ENCODE data around the gene CA9. TPM values are rescaled to one million over a fixed set of nuclear protein-coding genes. Genes with fewer than 3 reads are reported as not detected.
A peak's percentile ranks its signal among the peaks of the same experiment; 100 is the strongest.

The CA9 gene
- total and polyA plus RNA-seq, 8 donors = 0.26 to 1.8 (median 1.3) TPM; not detected in 1

DNA sequence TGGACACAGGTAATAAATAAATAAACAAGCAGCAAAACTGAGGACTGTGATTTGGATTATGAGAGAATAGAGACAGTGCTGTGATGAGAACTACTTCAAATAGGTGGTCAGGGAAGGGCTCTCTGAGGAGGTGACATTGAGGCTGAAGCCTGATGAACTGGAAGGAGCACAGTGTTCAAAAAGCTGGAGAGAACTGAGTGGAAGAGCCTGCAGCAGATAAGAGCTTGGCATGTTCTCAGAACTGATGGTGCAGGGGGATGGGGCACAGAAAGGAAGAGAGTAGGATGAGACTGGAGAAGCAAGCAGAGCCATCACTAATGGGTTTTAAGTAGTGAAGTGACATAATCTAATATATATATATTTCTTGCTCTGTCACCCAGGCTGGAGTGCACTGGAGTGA, 27.2 kb downstream of the CA9 start:
- Histone ChIP-seq H3K36me3 (peaks cover 0 to 100% of the 10 kb centered on the region in 2 donors), H3K4me3 (no peak overlapping the region), H3K9me3 (no peaks in the 10 kb centered on the region), H3K27me3 (no peaks in the 10 kb centered on the region), H3K4me1 (peaks cover 0 to 7% of the 10 kb centered on the region in 2 donors), H3K27ac (no peak overlapping the region)
- intact Hi-C loops (cut with DNase I) = no loop called here
- DNase-seq (no peak), ATAC-seq (no peak)
- TF ChIP-seq, protein P1, sequence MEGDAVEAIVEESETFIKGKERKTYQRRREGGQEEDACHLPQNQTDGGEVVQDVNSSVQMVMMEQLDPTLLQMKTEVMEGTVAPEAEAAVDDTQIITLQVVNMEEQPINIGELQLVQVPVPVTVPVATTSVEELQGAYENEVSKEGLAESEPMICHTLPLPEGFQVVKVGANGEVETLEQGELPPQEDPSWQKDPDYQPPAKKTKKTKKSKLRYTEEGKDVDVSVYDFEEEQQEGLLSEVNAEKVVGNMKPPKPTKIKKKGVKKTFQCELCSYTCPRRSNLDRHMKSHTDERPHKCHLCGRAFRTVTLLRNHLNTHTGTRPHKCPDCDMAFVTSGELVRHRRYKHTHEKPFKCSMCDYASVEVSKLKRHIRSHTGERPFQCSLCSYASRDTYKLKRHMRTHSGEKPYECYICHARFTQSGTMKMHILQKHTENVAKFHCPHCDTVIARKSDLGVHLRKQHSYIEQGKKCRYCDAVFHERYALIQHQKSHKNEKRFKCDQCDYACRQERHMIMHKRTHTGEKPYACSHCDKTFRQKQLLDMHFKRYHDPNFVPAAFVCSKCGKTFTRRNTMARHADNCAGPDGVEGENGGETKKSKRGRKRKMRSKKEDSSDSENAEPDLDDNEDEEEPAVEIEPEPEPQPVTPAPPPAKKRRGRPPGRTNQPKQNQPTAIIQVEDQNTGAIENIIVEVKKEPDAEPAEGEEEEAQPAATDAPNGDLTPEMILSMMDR (IDR thresholded peaks at IDR 0.05) = no peak

DNA sequence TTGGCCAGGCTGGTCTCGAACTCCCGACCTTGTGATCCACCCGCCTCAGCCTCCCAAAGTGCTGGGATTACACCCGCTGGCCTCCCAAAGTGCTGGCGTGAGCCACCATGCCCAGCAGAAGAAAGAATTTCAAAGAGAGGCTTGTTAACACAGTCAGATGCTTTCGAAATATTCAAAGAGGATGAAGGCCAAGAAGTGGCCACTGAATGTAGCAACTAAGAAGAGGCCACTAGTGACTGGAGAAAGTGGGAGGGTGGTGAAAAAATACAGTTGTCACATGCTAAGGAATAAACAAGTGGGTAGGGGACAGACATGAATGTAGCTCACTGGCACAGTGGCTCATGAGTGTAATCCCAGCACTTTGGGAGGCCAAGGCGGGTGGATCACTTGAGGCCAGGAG, 29.0 kb downstream of the CA9 start:
- TF ChIP-seq, protein P1 (IDR thresholded peaks at IDR 0.05) = no peak
- Histone ChIP-seq H3K27me3 (no peaks in the 10 kb centered on the region), H3K36me3 (peaks cover 0 to 100% of the 10 kb centered on the region in 2 donors), H3K27ac (peak overlapping the region in 1 of 2 donors; percentile 18), H3K9me3 (no peaks in the 10 kb centered on the region), H3K4me3 (no peak overlapping the region), H3K4me1 (peaks cover 0 to under 1% of the 10 kb centered on the region in 2 donors)
- DNase-seq = no peak
- intact Hi-C loops (cut with DNase I) = no loop called here
- ATAC-seq = no peak

DNA sequence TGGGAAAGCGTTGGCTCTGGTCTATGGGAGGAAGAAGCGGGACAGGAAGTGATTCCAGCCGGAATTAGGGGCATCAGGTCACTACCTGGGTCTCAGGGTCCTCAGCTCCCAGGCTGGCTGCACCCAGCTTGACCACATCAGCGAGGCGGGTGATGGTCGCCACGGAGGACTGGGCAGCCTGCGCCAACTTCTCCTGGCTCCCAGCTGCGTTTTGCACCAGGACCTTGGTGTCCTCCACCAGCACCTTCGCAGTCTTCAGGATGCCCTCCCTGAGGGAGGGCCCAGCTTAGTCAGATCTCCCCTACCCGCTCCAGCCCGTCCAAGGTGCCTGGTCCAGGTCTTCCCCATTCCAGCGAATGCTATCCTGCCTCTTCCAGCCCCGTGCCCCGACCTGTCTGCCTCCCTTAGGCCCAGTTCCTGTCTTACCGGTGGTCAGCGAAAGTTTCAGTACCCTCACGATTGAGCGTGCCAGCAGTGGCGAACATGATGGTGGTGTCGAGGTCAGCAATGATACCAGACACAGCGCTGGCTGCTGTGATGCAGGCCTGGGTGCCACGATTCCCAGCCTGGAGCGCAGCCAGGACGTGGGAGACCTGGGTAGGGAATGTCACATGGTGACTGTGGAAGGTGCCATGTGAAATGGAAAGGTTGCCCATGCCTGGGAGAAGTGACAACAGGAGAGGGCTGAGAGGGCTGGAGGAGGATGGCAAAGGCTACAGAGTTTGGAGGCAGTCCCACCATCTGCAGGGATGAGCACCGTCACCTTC, 30.4 kb downstream of the CA9 start:
- Histone ChIP-seq H3K36me3 (peaks cover 0 to 100% of the 10 kb centered on the region in 2 donors), H3K4me3 (no peak overlapping the region), H3K9me3 (no peaks in the 10 kb centered on the region), H3K27ac (no peak overlapping the region), H3K27me3 (no peaks in the 10 kb centered on the region), H3K4me1 (no peaks in the 10 kb centered on the region)
- ATAC-seq (no peak), DNase-seq (no peak)
- TF ChIP-seq, protein P1 (IDR thresholded peaks at IDR 0.05) = no peak
- intact Hi-C loops (cut with DNase I) = no loop called here

DNA sequence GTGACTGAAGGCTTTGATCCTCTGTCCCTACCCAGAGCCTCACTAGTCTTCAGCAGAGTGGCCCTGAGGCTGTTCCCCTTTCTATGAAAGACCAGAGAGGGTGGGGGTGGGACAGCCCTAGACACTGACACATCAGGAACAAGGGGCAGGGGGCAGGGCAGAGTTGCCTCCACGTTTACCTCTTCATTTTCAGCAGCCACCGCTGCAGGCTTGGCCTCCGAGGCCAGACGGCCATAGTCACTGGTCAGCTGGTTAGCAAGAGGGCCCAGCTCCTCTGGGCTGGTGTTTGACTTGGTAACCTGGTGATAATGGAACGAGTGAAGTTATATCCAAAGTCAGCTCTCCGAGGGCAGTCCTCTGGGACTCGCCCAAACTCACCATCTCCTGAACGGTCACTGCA, 31.6 kb downstream of the CA9 start:
- TF ChIP-seq, protein P1 (IDR thresholded peaks at IDR 0.05) = no peak
- DNase-seq (no peak), ATAC-seq (no peak)
- intact Hi-C loops (cut with DNase I) = no loop called here
- Histone ChIP-seq H3K36me3 (peaks cover 2 to 100% of the 10 kb centered on the region in 2 donors), H3K4me1 (no peaks in the 10 kb centered on the region), H3K4me3 (no peak overlapping the region), H3K9me3 (no peaks in the 10 kb centered on the region), H3K27me3 (no peaks in the 10 kb centered on the region), H3K27ac (no peak overlapping the region)

DNA sequence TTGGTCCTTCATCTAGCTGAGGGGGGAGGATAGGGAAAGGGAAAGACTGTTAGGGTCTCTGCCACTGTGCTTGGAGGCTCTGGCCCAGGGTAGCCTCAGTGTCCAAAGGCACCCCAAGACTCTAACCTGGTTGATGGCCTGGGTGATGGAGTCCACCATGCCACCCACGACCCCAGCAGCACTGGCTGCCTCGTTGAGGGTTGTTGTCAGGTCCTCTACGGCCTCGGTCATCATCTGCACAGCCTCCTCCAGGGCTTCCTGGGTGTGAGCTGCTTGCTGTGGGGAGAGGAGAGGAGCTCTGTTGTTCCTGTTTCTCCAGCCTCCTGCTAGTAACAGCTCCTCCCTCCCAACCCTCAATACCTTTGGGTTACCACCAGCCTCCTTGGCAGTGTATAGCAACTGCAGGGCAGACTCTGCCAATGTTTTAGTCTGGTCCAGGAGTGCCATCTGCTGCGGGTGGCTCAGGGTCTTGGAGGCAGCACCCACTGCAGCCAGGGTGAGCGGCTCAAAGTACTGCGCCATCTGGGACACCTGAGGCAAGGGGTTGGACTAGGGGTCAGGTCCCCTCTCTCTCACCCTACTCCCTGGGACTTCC, 32.2 kb downstream of the CA9 start:
- no peaks in the 10 kb centered on the region for H3K4me1 ChIP-seq
- TF ChIP-seq, protein P1 (IDR thresholded peaks at IDR 0.05) = no peak
- no peak overlapping the region for H3K4me3 ChIP-seq
- H3K36me3 ChIP-seq = peaks cover 2 to 100% of the 10 kb centered on the region in 2 donors
- intact Hi-C loops (cut with DNase I) = no loop called here
- no peak for ATAC-seq
- no peak overlapping the region for H3K27ac ChIP-seq
- H3K9me3 ChIP-seq = no peaks in the 10 kb centered on the region
- H3K27me3 ChIP-seq = no peaks in the 10 kb centered on the region
- no peak for DNase-seq

All from left lung (tissue), 10 donors.